GM23338 (cell line): Measurements from ENCODE around the gene ANKH. TPM values are rescaled to one million over a fixed set of nuclear protein-coding genes. Genes with fewer than 3 reads are reported as not detected.

Experiments used
- ATAC-seq: fragments of 200-7000 bp; cut with Tn5 transposase; 3 replicates; pipeline ENCODE4 v1.9.1; 2020
- DNase-seq: peaks from one replicate; pipeline ENCODE4 v3.0.0-alpha.2; 2015; ENCODE audit warnings: low spot score
- H2AFZ ChIP-seq: fragments of 200-600 bp; sonication (generic); 2 replicates; pipeline ENCODE4 v1.8.0; 2016; ENCODE audit warnings: antibody characterized with exemption, mild to moderate bottlenecking, moderate library complexity
- H3F3A ChIP-seq: fragments of 200-600 bp; sonication (generic); replicated peaks from 2 replicates; pipeline ENCODE4 v1.8.0; 2017; ENCODE audit warnings: antibody characterized with exemption, mixed run types, low read depth
- H3K27ac ChIP-seq: fragments of 200-600 bp; sonication (generic); 2 replicates; pipeline ENCODE4 v1.6.1; 2016; ENCODE audit warnings: low read depth
- H3K27me3 ChIP-seq: fragments of 200-600 bp; sonication (generic); 2 replicates; pipeline ENCODE4 v1.8.0; 2016; ENCODE audit warnings: mild to moderate bottlenecking, mixed run types, moderate library complexity; ENCODE audit not compliant: insufficient read depth
- H3K36me3 ChIP-seq: fragments of 200-600 bp; sonication (generic); 2 replicates; pipeline ENCODE4 v1.8.0; 2016; ENCODE audit warnings: mild to moderate bottlenecking; ENCODE audit not compliant: insufficient read depth
- H3K4me1 ChIP-seq: fragments of 200-600 bp; sonication (generic); 2 replicates; pipeline ENCODE4 v1.8.0; 2016; ENCODE audit warnings: mild to moderate bottlenecking, moderate library complexity; ENCODE audit not compliant: insufficient read depth
- H3K4me2 ChIP-seq: fragments of 200-600 bp; sonication (generic); 2 replicates; pipeline ENCODE4 v1.7.1; 2017; ENCODE audit warnings: mixed run types
- H3K4me3 ChIP-seq: fragments of 200-600 bp; sonication (generic); 2 replicates; pipeline ENCODE4 v1.6.1; 2016; ENCODE audit warnings: mixed run types
- H3K79me2 ChIP-seq: fragments of 200-600 bp; sonication (generic); replicated peaks from 2 replicates; pipeline ENCODE4 v1.8.0; 2017; ENCODE audit warnings: mild to moderate bottlenecking; ENCODE audit not compliant: insufficient read depth
- H3K9me2 ChIP-seq: fragments of 200-600 bp; sonication (generic); 2 replicates; pipeline ENCODE4 v1.8.0; 2017; ENCODE audit not compliant: insufficient read depth
- H4K20me1 ChIP-seq: fragments of 200-600 bp; sonication (generic); replicated peaks from 2 replicates; pipeline ENCODE4 v1.8.0; 2017; ENCODE audit warnings: mild to moderate bottlenecking; ENCODE audit not compliant: insufficient read depth
- H3K27ac Mint-ChIP-seq: 2 replicates; pipeline ENCODE4 v1.8.0; 2020; ENCODE audit warnings: inconsistent platforms, mild to moderate bottlenecking, moderate library complexity, mixed read lengths
- H3K27me3 Mint-ChIP-seq: 3 replicates; pipeline ENCODE4 v1.8.0; 2022; ENCODE audit warnings: low read depth, mild to moderate bottlenecking, moderate library complexity, mixed read lengths, inconsistent platforms; ENCODE audit not compliant: insufficient read depth, poor library complexity
- H3K36me3 Mint-ChIP-seq: 3 replicates; pipeline ENCODE4 v1.8.0; 2021; ENCODE audit warnings: low read depth, mild to moderate bottlenecking, inconsistent platforms, moderate library complexity, mixed read lengths
- H3K4me1 Mint-ChIP-seq: 3 replicates; pipeline ENCODE4 v1.8.0; 2020; ENCODE audit warnings: mild to moderate bottlenecking, inconsistent platforms, mixed read lengths
- H3K4me3 Mint-ChIP-seq: 3 replicates; pipeline ENCODE4 v1.8.0; 2021; ENCODE audit warnings: moderate library complexity, mild to moderate bottlenecking, inconsistent platforms, mixed read lengths
- H3K9me3 Mint-ChIP-seq: 3 replicates; pipeline ENCODE4 v1.8.0; 2020; ENCODE audit warnings: moderate library complexity, mild to moderate bottlenecking, inconsistent platforms, mixed read lengths
- CREB1 ChIP-seq: fragments of 250-450 bp; sonication (Bioruptor Pico); IDR thresholded peaks from 2 replicates; pipeline ENCODE4 v1.5.0; 2020; ENCODE audit warnings: low read depth, mild to moderate bottlenecking, moderate library complexity
- CTCF ChIP-seq, 2 experiments: fragments of 200-600 bp in 1 of 2; sonication (generic) in 1 of 2; conservative IDR thresholded peaks; 2 replicates each; pipeline versions ENCODE4 v1.5.1 to v1.6.1; 2016 to 2017; ENCODE audit warnings: antibody characterized with exemption in 2 of 2, low read depth in 2 of 2, mild to moderate bottlenecking in 2 of 2, moderate library complexity in 1 of 2
- ETS1 ChIP-seq: IDR thresholded peaks from 2 replicates; pipeline ENCODE4 v1.6.1; 2016; ENCODE audit warnings: antibody characterized with exemption
- EZH2 ChIP-seq: fragments of 200-600 bp; sonication (generic); IDR thresholded peaks from one replicate; pipeline ENCODE4 v1.8.0; 2017; ENCODE audit warnings: antibody characterized with exemption, mild to moderate bottlenecking, low read depth; ENCODE audit not compliant: unreplicated experiment
- EZH2phosphoT487 ChIP-seq: fragments of 200-600 bp; sonication (generic); IDR thresholded peaks from one replicate; pipeline ENCODE4 v1.8.1; 2018; ENCODE audit warnings: antibody characterized with exemption; ENCODE audit not compliant: unreplicated experiment
- JUNB ChIP-seq: IDR thresholded peaks from one replicate; pipeline ENCODE4 v1.6.1; 2016; ENCODE audit warnings: antibody characterized with exemption; ENCODE audit not compliant: unreplicated experiment
- NANOG ChIP-seq: IDR thresholded peaks from 2 replicates; pipeline ENCODE4 v1.6.1; 2016; ENCODE audit warnings: antibody characterized with exemption, borderline replicate concordance
- POLR2AphosphoS5 ChIP-seq: IDR thresholded peaks from 2 replicates; pipeline ENCODE4 v1.6.1; 2016; ENCODE audit warnings: antibody characterized with exemption, low read depth
- REST ChIP-seq: IDR thresholded peaks from one replicate; pipeline ENCODE4 v1.6.1; 2018; ENCODE audit warnings: antibody characterized with exemption; ENCODE audit not compliant: unreplicated experiment
- STAT1 ChIP-seq: IDR thresholded peaks from one replicate; pipeline ENCODE4 v1.6.1; 2016; ENCODE audit warnings: antibody characterized with exemption; ENCODE audit not compliant: unreplicated experiment
- ZNF114 ChIP-seq: fragments of 250-450 bp; sonication (Bioruptor Pico); IDR thresholded peaks from 2 replicates; pipeline ENCODE4 v1.5.0; 2020; ENCODE audit warnings: mild to moderate bottlenecking, moderate library complexity
- ZNF331 ChIP-seq: fragments of 250-450 bp; sonication (Bioruptor Pico); IDR thresholded peaks from 2 replicates; pipeline ENCODE4 v1.5.0; 2020; ENCODE audit warnings: low read depth, mild to moderate bottlenecking, moderate library complexity
- ZNF462 ChIP-seq: fragments of 250-450 bp; sonication (Bioruptor Pico); IDR thresholded peaks from 2 replicates; pipeline ENCODE4 v1.5.0; 2020; ENCODE audit warnings: mild to moderate bottlenecking, moderate library complexity
- polyA plus RNA-seq: library from polyadenylated mRNA; unstranded; fragments of >200 nt; fragmentation: Nextera tagmentation; extraction: Ambion mirVana; gene quantifications from 2 replicates; pipeline ENCODE4 v1.2.1, GENCODE V29; 2016
- total RNA-seq: library from RNA; depleted of rRNA; stranded (reverse); fragments of >200 nt; shearing (Covaris generic); gene quantifications from 2 replicates; pipeline ENCODE4 v1.2.3, GENCODE V29; 2014

Gene ANKH
- total and polyA plus RNA-seq, 2 experiments from 2014 or later = 5.0 to 6.1 TPM

GRCh38 chr5:14767735-14768507, 103.7 kb downstream of the ANKH start:
- Mint-ChIP-seq H3K4me3 (no peak overlapping the region), H3K4me1 (no peaks in the 10 kb centered on the region), H3K9me3 (no peaks in the 10 kb centered on the region), H3K27ac (no peak overlapping the region), H3K27me3 (no peaks in the 10 kb centered on the region), H3K36me3 (no peaks in the 10 kb centered on the region)
- TF ChIP-seq POLR2AphosphoS5 (no peak), REST (no peak), JUNB (no peak), CTCF (conservative IDR thresholded peaks at IDR 0.05; ENCODE audit: low read depth in 2 of 2) (no peak), ETS1 (no peak), NANOG (no peak), STAT1 (no peak), CREB1 (CRISPR knock-in tag) (no peak), ZNF114 (CRISPR knock-in tag) (no peak), ZNF331 (CRISPR knock-in tag) (no peak), EZH2phosphoT487 (no peak), EZH2 (no peak), ZNF462 (CRISPR knock-in tag) (no peak)
- no peaks in the 10 kb centered on the region for H3K9me2 ChIP-seq
- no peaks in the 10 kb centered on the region for H3K79me2 ChIP-seq
- H3K4me1 ChIP-seq = no peaks in the 10 kb centered on the region
- no peak overlapping the region for H3K27ac ChIP-seq
- no peaks in the 10 kb centered on the region for H3K27me3 ChIP-seq
- no peaks in the 10 kb centered on the region for H3F3A ChIP-seq
- ATAC-seq = no peak
- no peak for DNase-seq
- no peak overlapping the region for H3K4me3 ChIP-seq
- no peaks in the 10 kb centered on the region for H3K36me3 ChIP-seq
- H2AFZ ChIP-seq = no peak overlapping the region
- no peaks in the 10 kb centered on the region; the same call in 1 of the 2 replicates for H4K20me1 ChIP-seq
- no peak overlapping the region for H3K4me2 ChIP-seq
